ENCODE results near the gene EDN2. TPM values are rescaled to one million over a fixed set of nuclear protein-coding genes. Genes with fewer than 3 reads are reported as not detected.

Gene EDN2
- polyA plus RNA-seq, 1 donor from 2014 or later = not detected

- H3F3A ChIP-seq (ENCODE audit: insufficient read depth, low read length, poor library complexity, severe bottlenecking) = no peaks in the 10 kb centered on the region
- H3K4me2 ChIP-seq (ENCODE audit: low read length) = no peak overlapping the region
- no peaks in the 10 kb centered on the region for H3K9me3 ChIP-seq (ENCODE audit: low read length)
- H3K4me3 ChIP-seq (ENCODE audit: low read length) = no peak overlapping the region
- H3K36me3 ChIP-seq (ENCODE audit: insufficient read depth, low read length) = no peaks in the 10 kb centered on the region
- no peak overlapping the region for H3K9ac ChIP-seq (ENCODE audit: low read length)
- H3K79me2 ChIP-seq (replicated peaks; ENCODE audit: insufficient read depth, low read length) = no peaks in the 10 kb centered on the region
- H4K20me1 ChIP-seq (ENCODE audit: insufficient read depth) = no peaks in the 10 kb centered on the region
- no peaks in the 10 kb centered on the region for H3K27me3 ChIP-seq (ENCODE audit: insufficient read depth, low read depth, low read length)
- H2AFZ ChIP-seq (ENCODE audit: low read depth, low read length) = no peak overlapping the region
- H3K27ac ChIP-seq (ENCODE audit: low read length) = no peak overlapping the region
- no peaks in the 10 kb centered on the region for H3K9me2 ChIP-seq (ENCODE audit: insufficient read depth, low read length)
- TF ChIP-seq SMC3 (conservative IDR thresholded peaks at IDR 0.05; ENCODE audit: poor library complexity) (no peak), REST (IDR thresholded peaks at IDR 0.05; ENCODE audit: borderline replicate concordance) (no peak), MXI1 (conservative IDR thresholded peaks at IDR 0.05; ENCODE audit: poor library complexity, severe bottlenecking) (no peak), EZH2 (IDR thresholded peaks at IDR 0.05; ENCODE audit: borderline replicate concordance, insufficient read depth, low read length, poor library complexity, severe bottlenecking) (no peak), EP300 (conservative IDR thresholded peaks at IDR 0.05; ENCODE audit: poor library complexity, severe bottlenecking) (no peak), POLR2AphosphoS5 (IDR thresholded peaks at IDR 0.05) (no peak), CTCF (IDR thresholded peaks at IDR 0.05; ENCODE audit: poor library complexity, severe bottlenecking) (no peak), RAD21 (conservative IDR thresholded peaks at IDR 0.05) (no peak), TAF1 (IDR thresholded peaks at IDR 0.05; ENCODE audit: low read depth) (no peak)
These were observed 23.8 kb upstream of the EDN2 start for GRCh38 chr1:41508290-41508689.

GRCh38 chr1:41507836-41508235, 23.4 kb upstream of the EDN2 start:
- Histone ChIP-seq H3K9me2 (ENCODE audit: insufficient read depth, low read length) (no peaks in the 10 kb centered on the region), H4K20me1 (ENCODE audit: insufficient read depth) (no peaks in the 10 kb centered on the region), H2AFZ (ENCODE audit: low read depth, low read length) (no peak overlapping the region), H3K4me2 (ENCODE audit: low read length) (no peak overlapping the region), H3K4me3 (ENCODE audit: low read length) (no peak overlapping the region), H3K9me3 (ENCODE audit: low read length) (no peaks in the 10 kb centered on the region), H3K79me2 (replicated peaks; ENCODE audit: insufficient read depth, low read length) (no peaks in the 10 kb centered on the region), H3K36me3 (ENCODE audit: insufficient read depth, low read length) (no peaks in the 10 kb centered on the region), H3K27ac (ENCODE audit: low read length) (no peak overlapping the region), H3K9ac (ENCODE audit: low read length) (no peak overlapping the region), H3F3A (ENCODE audit: insufficient read depth, low read length, poor library complexity, severe bottlenecking) (no peaks in the 10 kb centered on the region), H3K27me3 (ENCODE audit: insufficient read depth, low read depth, low read length) (no peaks in the 10 kb centered on the region)
- TF ChIP-seq REST (IDR thresholded peaks at IDR 0.05; ENCODE audit: borderline replicate concordance) = no peak
- TF ChIP-seq SMC3 (conservative IDR thresholded peaks at IDR 0.05; ENCODE audit: poor library complexity) = no peak
- no peak for TF ChIP-seq MXI1 (conservative IDR thresholded peaks at IDR 0.05; ENCODE audit: poor library complexity, severe bottlenecking)
- TF ChIP-seq EP300 (conservative IDR thresholded peaks at IDR 0.05; ENCODE audit: poor library complexity, severe bottlenecking) = no peak
- TF ChIP-seq TAF1 (IDR thresholded peaks at IDR 0.05; ENCODE audit: low read depth) = no peak
- no peak for TF ChIP-seq RAD21 (conservative IDR thresholded peaks at IDR 0.05)
- TF ChIP-seq CTCF (IDR thresholded peaks at IDR 0.05; ENCODE audit: poor library complexity, severe bottlenecking) = no peak
- TF ChIP-seq POLR2AphosphoS5 (IDR thresholded peaks at IDR 0.05) = no peak
- no peak for TF ChIP-seq EZH2 (IDR thresholded peaks at IDR 0.05; ENCODE audit: borderline replicate concordance, insufficient read depth, low read length, poor library complexity, severe bottlenecking)
